Muscle of leg (tissue), 11 donors: ENCODE data around the gene MANBA. TPM values are rescaled to one million over a fixed set of nuclear protein-coding genes. Genes with fewer than 3 reads are reported as not detected.
A peak's percentile ranks its signal among the peaks of the same experiment; 100 is the strongest.

ENCODE experiments used
- DNase-seq: peaks from one replicate; pipeline ENCODE4 v3.0.0; 2013
- H3K27ac ChIP-seq: one replicate; pipeline ENCODE4 v1.5.1; 2013; ENCODE audit warnings: mild to moderate bottlenecking, low read length, control low read depth
- H3K27me3 ChIP-seq: one replicate; pipeline ENCODE4 v1.6.1; 2013; ENCODE audit warnings: low read length; ENCODE audit not compliant: control insufficient read depth, insufficient read depth
- H3K36me3 ChIP-seq: one replicate; pipeline ENCODE4 v1.6.1; 2013; ENCODE audit warnings: low read length; ENCODE audit not compliant: control insufficient read depth, insufficient read depth
- H3K4me1 ChIP-seq: one replicate; pipeline ENCODE4 v1.6.1; 2013; ENCODE audit warnings: low read length; ENCODE audit not compliant: control insufficient read depth, insufficient read depth
- H3K4me3 ChIP-seq: one replicate; pipeline ENCODE4 v1.5.1; 2013; ENCODE audit warnings: low read length, control low read depth
- H3K9me3 ChIP-seq: replicated peaks from 2 replicates; pipeline ENCODE4 v1.6.1; 2013; ENCODE audit warnings: low read depth, low read length; ENCODE audit not compliant: control insufficient read depth
- whole genome bisulfite sequencing: methylation state at CpG from one replicate; pipeline ENCODE4 v1.1.5; 2013; ENCODE audit warnings: missing lambda C conversion rate; ENCODE audit not compliant: insufficient coverage; 5-methylcytosine and 5-hydroxymethylcytosine counted together
- polyA plus RNA-seq, 8 donors: library from polyadenylated mRNA; unstranded; fragments of 120-200 nt; gene quantifications; one replicate each; pipeline versions ENCODE4 v1.2.1 to v1.2.3, GENCODE V29; 2013; ENCODE audit warnings: inconsistent platforms in 1 of 8, low replicate concordance in 1 of 8; ENCODE audit not compliant: insufficient read length in 8 of 8, insufficient read depth in 1 of 8
- total RNA-seq: library from RNA; stranded (reverse); fragments of 120-200 nt; gene quantifications from one replicate; pipeline ENCODE4 v1.2.4, GENCODE V29; 2013

Gene MANBA
- total and polyA plus RNA-seq, 9 donors = 7.7 to 25.8 (median 10.8) TPM

DNA sequence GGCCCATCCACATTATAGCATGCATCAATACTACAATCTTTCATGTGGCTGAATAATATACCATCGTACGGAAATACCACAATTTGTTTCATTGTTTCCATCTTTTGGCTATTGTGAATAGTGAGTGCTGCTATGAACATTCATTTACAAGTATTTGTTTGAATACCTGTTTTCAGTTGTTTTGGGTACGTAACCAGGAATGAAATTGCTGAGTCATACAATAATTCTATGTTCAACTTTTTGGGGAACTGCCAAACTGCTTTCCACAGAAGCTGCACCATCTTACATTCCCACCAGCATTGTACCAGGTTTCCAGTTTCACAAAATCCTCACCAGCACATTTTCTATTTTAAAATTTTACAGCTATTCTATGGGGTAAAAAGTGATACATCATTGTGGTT is 28.5 kb upstream of the MANBA start:
- peaks cover 11% of the 10 kb centered on the region for H3K36me3 ChIP-seq
- peaks cover 2% of the 10 kb centered on the region for H3K9me3 ChIP-seq
- WGBS = no CpG with 5 or more reads among the region's 3 CpGs
- peak; percentile 31 for DNase-seq
- no peak overlapping the region for H3K27ac ChIP-seq
- no peaks in the 10 kb centered on the region for H3K27me3 ChIP-seq
- H3K4me3 ChIP-seq = no peak overlapping the region
- H3K4me1 ChIP-seq = no peaks in the 10 kb centered on the region

DNA sequence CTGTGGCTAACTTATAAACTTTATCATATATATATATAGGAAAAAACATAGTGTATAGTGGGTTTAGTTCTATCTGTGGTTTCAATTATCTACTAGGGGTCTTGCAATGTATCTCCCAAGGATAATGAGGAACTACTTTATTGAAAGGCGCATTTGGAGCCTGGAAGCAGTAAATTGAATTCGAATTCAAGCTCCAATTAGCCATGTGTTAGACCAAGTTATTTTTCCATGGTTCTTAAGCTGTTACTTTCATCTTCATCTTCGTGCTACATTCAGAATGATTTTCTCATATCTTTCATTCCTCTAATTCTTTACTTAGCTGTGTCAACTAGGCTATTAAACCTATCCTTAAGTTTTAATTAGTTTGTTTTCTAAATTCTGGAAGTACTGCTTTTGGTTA is 27.2 kb upstream of the MANBA start:
- H3K4me1 ChIP-seq = no peaks in the 10 kb centered on the region
- H3K36me3 ChIP-seq = peaks cover 10% of the 10 kb centered on the region
- H3K27ac ChIP-seq = no peak overlapping the region
- DNase-seq = no peak
- H3K27me3 ChIP-seq = no peaks in the 10 kb centered on the region
- no peak overlapping the region for H3K4me3 ChIP-seq
- no CpG with 5 or more reads among the region's 3 CpGs for WGBS
- H3K9me3 ChIP-seq = peaks cover 2% of the 10 kb centered on the region

DNA sequence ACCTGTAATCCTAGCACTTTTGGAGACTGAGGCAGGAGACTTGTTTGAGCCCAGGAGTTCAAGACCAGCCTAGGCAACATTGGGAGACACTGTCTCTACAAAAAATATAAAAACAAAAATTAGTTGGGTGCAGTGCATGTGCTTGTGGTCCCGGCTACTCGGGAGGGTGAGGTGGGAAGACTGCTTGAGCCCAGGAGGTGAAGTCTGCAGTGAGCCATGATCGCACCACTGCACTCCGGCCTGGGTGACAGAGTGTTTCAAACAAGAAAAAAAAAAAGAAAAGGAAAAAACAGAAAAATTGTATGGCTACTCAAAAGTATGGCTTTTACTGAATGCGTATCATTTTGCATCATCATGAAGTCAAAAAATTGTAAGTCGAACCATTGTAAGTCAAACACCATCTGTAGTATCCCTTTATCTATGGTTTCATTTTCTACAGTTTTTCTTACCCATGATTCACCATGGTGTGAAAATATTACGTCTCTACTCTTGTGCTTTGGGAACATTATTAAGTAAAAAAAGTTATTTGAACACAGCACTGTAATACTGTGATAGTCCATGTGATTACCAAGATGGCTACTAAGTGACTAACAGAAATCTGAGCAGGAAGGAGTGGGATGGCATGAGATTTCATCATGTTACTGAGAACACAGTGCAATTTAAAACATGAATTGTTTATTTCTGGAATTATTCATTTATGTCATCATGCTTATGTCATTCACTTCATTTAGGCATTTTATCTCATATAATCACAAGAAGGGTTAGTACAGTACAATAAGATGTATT is 26.5 kb upstream of the MANBA start:
- Histone ChIP-seq H3K9me3 (peaks cover 2% of the 10 kb centered on the region), H3K4me1 (no peaks in the 10 kb centered on the region), H3K27ac (no peak overlapping the region), H3K36me3 (peaks cover 7% of the 10 kb centered on the region), H3K27me3 (no peaks in the 10 kb centered on the region), H3K4me3 (no peak overlapping the region)
- WGBS = 100% methylated on average over 4 of the region's 7 CpGs
- DNase-seq = no peak

DNA sequence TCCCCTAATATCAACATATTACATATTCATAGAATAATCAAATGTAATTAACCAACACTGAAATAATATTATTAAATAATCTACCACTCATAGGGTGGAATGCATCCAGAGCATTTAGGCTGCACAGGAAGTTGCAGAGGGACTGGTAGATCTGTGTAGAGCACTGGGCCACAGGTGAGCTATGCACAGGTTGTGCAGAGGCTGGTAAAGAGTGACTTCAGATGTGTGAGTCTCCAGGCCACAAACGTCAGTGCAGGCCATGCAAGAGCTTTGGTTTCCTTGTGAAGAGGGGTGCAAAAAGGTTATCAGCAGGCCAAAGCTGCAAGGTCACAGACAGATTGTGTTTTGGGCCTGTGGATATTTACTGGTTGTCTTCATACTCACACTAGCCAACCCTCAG is 25.5 kb upstream of the MANBA start:
- DNase-seq = no peak
- no CpG with 5 or more reads among the region's 1 CpG for WGBS
- Histone ChIP-seq H3K36me3 (peaks cover 2% of the 10 kb centered on the region), H3K27me3 (no peaks in the 10 kb centered on the region), H3K27ac (no peak overlapping the region), H3K4me1 (no peaks in the 10 kb centered on the region), H3K4me3 (no peak overlapping the region), H3K9me3 (peaks cover 2% of the 10 kb centered on the region)

DNA sequence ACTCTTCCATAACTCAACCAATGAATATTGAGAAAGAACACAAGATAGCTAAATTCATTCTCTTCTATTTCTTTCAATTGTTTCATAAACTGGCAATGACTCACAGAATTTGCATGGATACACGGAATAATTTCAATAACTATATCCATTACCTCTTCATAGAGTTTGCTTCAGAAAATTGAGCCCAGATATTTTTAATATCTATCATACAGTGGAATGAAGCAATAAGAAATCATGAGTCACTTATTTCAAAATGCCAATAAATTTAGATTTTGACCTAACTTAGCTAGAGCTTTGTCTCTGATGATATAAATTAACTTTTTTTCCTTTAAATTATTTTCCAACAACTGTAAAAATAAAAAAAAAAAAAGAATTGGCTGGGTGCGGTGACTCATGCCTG is 22.2 kb upstream of the MANBA start:
- Histone ChIP-seq H3K36me3 (no peaks in the 10 kb centered on the region), H3K4me1 (no peaks in the 10 kb centered on the region), H3K9me3 (peaks cover 2% of the 10 kb centered on the region), H3K27me3 (no peaks in the 10 kb centered on the region), H3K4me3 (no peak overlapping the region), H3K27ac (no peak overlapping the region)
- no CpG with 5 or more reads among the region's 2 CpGs for WGBS
- no peak for DNase-seq

DNA sequence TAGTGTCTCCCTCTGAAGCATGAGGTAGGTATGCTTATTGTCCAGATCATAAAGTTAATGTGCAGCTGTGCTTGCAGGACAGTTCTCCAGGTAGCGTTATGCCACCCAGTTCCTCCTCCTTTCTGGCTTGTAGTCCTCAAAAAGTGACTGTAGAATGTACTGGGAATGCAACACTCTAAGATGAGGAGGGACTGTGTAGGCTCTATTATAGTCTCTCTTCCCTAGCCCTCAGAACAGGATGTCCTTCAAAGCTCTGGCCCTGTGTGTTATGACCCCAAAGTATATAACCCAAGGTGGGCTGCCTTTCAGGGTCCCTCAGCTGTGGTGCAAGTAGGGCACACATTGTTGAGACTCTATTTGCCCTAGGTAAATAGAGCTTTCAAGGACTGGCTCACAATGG is 20.8 kb upstream of the MANBA start:
- Histone ChIP-seq H3K36me3 (no peaks in the 10 kb centered on the region), H3K9me3 (no peaks in the 10 kb centered on the region), H3K27me3 (no peaks in the 10 kb centered on the region), H3K4me3 (no peak overlapping the region), H3K4me1 (no peaks in the 10 kb centered on the region), H3K27ac (no peak overlapping the region)
- no peak for DNase-seq
- no CpG with 5 or more reads among the region's 1 CpG for WGBS

DNA sequence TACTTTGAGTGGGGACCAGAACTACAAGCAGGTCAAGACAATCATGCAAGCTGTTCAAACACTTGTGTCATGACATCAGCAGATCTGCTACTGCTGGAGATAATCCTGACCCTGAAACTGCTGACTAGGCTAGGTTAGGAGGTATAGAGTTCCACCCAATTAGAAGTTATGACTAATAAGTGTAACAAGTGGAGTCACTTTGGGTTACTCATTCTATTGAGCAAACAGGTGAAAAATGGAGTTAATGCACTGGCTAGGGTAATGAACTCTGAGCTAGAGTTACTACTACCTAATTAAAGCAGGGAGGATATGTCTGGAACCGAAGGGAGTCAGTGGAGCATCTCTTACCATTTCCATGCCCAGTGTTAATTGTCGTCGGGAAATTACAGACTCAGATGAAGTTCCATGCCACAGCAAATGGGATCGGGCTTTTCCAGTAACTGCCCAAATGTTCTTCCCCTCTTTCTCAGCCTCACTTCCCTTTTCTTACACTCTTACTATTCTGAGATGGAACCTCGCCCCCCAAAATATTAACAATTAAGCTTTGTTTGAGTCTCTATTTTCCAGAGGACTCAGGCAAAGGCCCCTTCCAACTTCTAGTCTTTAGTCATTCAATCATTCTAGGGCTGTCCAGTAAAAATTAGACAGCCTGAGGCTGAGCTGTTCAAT is 19.8 kb upstream of the MANBA start:
- H3K9me3 ChIP-seq = no peaks in the 10 kb centered on the region
- no peak for DNase-seq
- no peak overlapping the region for H3K27ac ChIP-seq
- no peaks in the 10 kb centered on the region for H3K27me3 ChIP-seq
- WGBS = 92% methylated on average over 4 of the region's 5 CpGs
- H3K4me1 ChIP-seq = no peaks in the 10 kb centered on the region
- no peak overlapping the region for H3K4me3 ChIP-seq
- no peaks in the 10 kb centered on the region for H3K36me3 ChIP-seq

DNA sequence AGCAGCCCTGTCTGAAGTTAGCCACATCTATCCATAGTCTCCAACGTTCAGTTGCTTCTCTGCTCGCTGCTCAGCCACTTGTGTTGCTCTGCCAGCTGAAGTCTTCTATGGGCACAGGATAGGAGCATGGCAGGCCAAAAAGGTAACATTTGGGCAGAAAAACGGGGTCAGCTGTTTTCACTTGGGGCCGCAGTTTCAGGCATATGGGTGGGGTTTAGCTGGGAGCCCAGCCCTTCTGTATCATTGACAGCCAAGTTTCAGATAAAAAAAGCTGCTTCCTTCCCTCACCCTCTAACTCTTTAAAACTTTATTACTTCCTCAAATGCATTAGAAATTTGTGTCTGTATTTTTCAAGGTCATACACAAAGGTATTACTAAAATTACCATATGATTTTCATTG is 18.4 kb upstream of the MANBA start:
- Histone ChIP-seq H3K27ac (no peak overlapping the region), H3K27me3 (no peaks in the 10 kb centered on the region), H3K36me3 (no peaks in the 10 kb centered on the region), H3K9me3 (no peaks in the 10 kb centered on the region), H3K4me3 (no peak overlapping the region), H3K4me1 (no peaks in the 10 kb centered on the region)
- DNase-seq = no peak
- 73% methylated on average over 3 of the region's 4 CpGs for WGBS

GRCh38 chr4:102778720-102779119 is 18.0 kb upstream of the MANBA start:
- Histone ChIP-seq H3K4me1 (no peaks in the 10 kb centered on the region), H3K36me3 (no peaks in the 10 kb centered on the region), H3K4me3 (no peak overlapping the region), H3K27me3 (no peaks in the 10 kb centered on the region), H3K27ac (no peak overlapping the region), H3K9me3 (no peaks in the 10 kb centered on the region)
- no peak for DNase-seq
- 62% methylated on average over 6 of the region's 7 CpGs for WGBS

DNA sequence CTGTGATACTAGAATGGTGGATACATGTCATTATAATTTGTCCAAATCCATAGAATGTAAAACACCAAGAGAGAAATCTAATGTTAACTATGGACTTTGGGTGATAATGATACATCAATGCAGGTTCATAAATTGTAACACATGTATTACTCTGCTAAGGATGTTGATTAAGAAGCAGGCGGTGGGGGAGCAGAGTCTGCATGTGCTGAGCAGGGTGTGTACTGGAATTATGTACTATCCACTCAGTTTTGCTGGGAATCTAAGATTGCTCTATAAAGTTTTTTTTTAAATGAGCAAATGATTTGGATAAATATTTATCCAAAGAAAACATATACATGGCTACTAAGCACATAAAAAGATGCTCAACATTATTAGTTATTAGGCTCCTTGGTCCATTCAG is 15.0 kb upstream of the MANBA start:
- DNase-seq = no peak
- no peaks in the 10 kb centered on the region for H3K4me1 ChIP-seq
- H3K36me3 ChIP-seq = no peaks in the 10 kb centered on the region
- H3K4me3 ChIP-seq = no peak overlapping the region
- H3K27ac ChIP-seq = no peak overlapping the region
- no CpG with 5 or more reads among the region's 1 CpG for WGBS
- H3K9me3 ChIP-seq = no peaks in the 10 kb centered on the region
- no peaks in the 10 kb centered on the region for H3K27me3 ChIP-seq
